Inferior parietal cortex (tissue), 1 donor: ENCODE measurements around the gene LRATD1.

Experiments
- DNase-seq: peaks from one replicate; pipeline ENCODE4 v3.0.0-alpha.2; 2016; ENCODE audit errors: extremely low spot score

The LRATD1 gene

GRCh38 chr2:14633461-14634181 lies 1.1 kb downstream of the LRATD1 start:
- no peak for DNase-seq

GRCh38 chr2:14634182-14634488 lies 1.6 kb downstream of the LRATD1 start:
- no peak for DNase-seq

- DNase-seq: no peak
These were observed 2.2 kb downstream of the LRATD1 start for GRCh38 chr2:14634489-14635390.

GRCh38 chr2:14635391-14635871 lies 2.9 kb downstream of the LRATD1 start:
- no peak for DNase-seq

- DNase-seq: no peak
These were observed 6.0 kb downstream of the LRATD1 start for GRCh38 chr2:14638488-14638887.

GRCh38 chr2:14641116-14641515 lies 8.6 kb downstream of the LRATD1 start:
- DNase-seq: no peak

GRCh38 chr2:14642499-14642898 lies 10.0 kb downstream of the LRATD1 start:
- no peak for DNase-seq

GRCh38 chr2:14647714-14648113 lies 15.2 kb downstream of the LRATD1 start:
- DNase-seq: no peak

- DNase-seq: no peak
These were observed 17.5 kb downstream of the LRATD1 start for GRCh38 chr2:14650066-14650465.

GRCh38 chr2:14654835-14655282 lies 22.3 kb downstream of the LRATD1 start:
- DNase-seq: no peak

- DNase-seq: no peak
These were observed 23.6 kb downstream of the LRATD1 start for GRCh38 chr2:14656146-14656545.

GRCh38 chr2:14661163-14661562 lies 28.6 kb downstream of the LRATD1 start:
- no peak for DNase-seq

GRCh38 chr2:14673351-14673875 lies 40.9 kb downstream of the LRATD1 start:
- peak; percentile 11 for DNase-seq

- no peak for DNase-seq
These were observed 43.0 kb downstream of the LRATD1 start for GRCh38 chr2:14675489-14675888.

- no peak for DNase-seq
These were observed 43.9 kb downstream of the LRATD1 start for GRCh38 chr2:14676371-14676770.

GRCh38 chr2:14677039-14677438 lies 44.5 kb downstream of the LRATD1 start:
- DNase-seq: no peak

GRCh38 chr2:14678761-14679160 lies 46.2 kb downstream of the LRATD1 start:
- DNase-seq: peak; percentile 62

- DNase-seq: no peak
These were observed 49.1 kb downstream of the LRATD1 start for GRCh38 chr2:14681608-14682007.
